GM19238 (cell line): ENCODE data around the gene IFIT1B.
A peak's percentile ranks its signal among the peaks of the same experiment; 100 is the strongest.
"Not testable (repeated sequence)": the region's sequence is repeated elsewhere in the genome, so short reads cannot be mapped to it uniquely, and the experiment has no call there.

ENCODE experiments used
- DNase-seq: peaks from one replicate; pipeline ENCODE4 v3.0.0; 2011; ENCODE audit warnings: low spot score; ENCODE audit not compliant: insufficient read length

IFIT1B gene

DNA sequence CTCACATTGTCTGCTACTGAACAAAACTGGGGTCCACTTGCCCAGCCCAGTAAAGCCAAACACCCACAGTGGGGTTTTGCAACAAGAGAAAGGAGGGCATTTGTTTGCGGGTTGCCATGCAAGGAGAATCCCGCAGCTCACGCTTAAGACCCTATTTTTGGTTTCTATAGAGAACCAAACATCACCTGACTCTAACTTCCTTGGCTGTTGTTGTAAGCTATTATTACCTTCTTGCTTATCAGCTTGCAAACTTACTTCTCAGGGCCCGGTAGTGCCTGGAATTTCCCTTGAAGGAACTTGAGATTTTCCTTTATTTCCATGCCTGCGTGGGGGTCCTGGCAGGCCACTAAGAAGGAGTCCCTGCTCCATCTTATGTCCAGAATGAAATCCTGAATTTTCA, 29.4 kb upstream of the IFIT1B start:
- no peak for DNase-seq

GRCh38 chr10:89348975-89349374, 28.9 kb upstream of the IFIT1B start:
- no peak for DNase-seq

DNA sequence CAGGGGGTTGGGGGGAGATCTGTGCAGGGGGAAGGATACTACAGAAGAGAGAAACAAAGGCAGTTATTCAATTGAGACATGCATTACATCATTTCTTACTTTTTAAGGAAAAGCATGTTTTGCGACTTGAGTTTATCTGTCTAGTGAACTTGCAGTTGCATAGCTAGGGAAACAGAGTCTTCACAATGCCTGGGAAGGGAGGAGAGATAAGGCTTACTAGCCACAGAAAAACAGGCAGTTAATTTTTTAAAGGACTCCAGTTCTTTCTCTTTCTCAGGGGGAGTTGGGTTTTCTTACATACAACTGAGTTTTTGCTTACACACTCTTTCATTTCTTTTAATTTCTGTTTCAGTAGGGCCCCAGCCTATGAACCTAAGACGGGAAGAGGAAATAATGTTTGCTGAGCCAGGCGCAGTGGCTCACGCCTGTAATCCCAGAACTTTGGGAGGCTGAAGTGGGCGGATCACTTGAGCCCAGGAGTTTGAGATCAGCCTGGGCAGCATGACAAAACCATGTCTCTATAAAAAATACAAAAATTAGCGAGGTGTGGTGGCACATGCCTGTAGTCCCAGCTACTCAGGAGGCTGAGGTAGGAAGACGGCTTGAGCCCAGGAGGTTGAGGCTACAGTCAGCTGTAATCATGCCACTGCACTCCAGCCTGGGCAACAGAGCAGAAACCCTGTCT, 27.1 kb upstream of the IFIT1B start:
- DNase-seq, result not testable (repeated sequence)

- peak; percentile 30 for DNase-seq
Measured at GRCh38 chr10:89351412-89351779, 26.5 kb upstream of the IFIT1B start.

DNA sequence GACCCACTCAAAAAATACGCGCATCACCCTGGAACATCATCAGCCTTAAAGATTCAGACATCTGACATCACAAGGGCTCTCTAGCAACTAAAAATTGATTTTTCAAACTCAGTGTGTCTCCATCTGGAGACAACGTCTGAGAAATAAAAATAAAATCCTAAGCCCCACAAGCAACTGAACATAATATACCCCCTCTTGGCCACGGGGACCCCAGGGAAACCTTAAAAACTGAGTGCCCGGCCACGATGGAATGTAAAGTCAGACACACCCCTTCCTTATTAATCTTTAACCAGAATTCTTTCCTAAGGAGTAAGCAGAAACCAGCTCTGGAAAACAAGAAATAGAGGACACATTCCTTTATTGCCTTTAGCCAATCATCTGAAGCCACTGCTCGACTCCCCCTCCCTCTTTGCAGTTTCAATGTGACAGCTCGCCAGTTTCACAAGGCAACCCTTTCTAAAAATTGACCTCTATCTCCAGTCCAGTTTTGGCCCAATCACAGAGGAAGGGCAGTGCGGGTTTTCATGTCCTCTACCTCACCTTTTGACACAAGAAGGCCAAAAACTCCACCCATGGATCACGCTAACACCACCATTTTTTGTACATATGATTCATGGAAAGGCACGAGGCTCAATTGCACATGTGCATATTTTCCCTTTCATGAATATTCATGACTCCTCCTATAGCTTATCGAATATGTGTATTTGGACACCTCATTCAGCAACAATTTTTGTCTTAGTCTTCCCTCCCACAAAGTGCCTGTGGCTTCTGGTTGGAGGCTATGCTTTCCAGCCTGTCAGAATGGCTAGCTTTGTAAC, 25.9 kb upstream of the IFIT1B start:
- no peak for DNase-seq

DNA sequence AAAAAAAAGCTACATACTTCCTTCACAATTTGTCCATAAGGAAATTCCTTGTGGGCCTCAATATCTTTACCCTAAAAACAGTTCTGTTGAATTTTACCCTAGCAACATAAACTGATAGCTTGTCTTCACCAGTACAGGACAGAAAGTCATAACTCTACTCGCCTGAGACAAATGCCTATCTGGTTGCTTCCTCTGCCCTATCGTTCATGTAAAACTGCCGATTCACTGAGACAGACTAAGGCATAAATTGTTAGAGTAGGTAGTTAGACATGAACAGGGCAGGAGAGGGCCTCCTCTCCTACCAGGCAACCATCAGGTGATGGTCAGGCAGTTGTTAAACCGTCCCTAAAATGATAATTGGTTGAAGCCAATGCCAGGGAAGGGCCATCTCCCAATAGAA, 25.1 kb upstream of the IFIT1B start:
- DNase-seq, result no peak

DNA sequence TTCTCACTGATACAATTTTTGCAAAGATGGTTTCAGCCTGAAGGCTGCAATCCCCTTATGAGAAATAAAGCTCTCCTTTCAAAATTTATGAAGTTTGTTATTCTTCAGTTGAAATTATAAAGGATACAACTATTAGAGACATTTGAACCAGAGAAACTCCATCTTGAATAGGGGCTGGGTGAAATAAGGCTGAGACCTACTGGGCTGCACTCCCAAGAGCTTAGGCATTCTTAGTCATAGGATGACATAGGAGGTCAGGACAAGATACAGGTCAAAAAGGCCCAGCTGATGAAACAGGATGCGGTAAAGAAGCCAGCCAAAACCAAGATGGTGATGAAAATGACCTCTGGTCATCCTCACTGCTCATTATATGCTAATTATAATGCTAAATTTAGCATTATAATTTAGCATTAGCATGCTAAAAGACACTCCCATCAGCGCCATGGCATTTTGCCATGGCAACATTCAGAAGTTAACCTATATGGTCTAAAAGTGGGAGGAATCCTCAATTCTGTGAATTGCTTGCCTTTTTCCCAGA, 22.4 kb upstream of the IFIT1B start:
- DNase-seq, result no peak

- no peak for DNase-seq
Measured at GRCh38 chr10:89357096-89357495, 20.8 kb upstream of the IFIT1B start.

DNA sequence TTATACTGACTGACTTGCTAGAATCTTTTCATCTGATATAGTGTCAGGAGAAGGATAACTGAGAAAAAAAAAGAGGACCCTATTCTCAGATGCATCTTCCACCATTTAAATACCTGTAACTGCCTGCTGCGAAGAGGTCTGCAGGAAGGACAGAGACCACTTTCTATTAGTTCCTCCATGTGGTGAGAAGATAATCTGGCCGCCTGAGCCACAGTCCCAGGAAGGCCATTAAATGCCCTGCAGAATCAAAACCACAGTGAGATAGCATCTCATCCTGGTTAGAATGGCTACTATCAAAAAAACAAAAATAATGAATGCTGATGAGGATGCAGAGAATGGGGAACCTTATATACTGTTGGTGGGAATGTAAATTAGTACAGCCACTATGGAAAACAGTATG, 19.9 kb upstream of the IFIT1B start:
- DNase-seq, result no peak

- no peak for DNase-seq
Measured at GRCh38 chr10:89360157-89360556, 17.7 kb upstream of the IFIT1B start.

DNA sequence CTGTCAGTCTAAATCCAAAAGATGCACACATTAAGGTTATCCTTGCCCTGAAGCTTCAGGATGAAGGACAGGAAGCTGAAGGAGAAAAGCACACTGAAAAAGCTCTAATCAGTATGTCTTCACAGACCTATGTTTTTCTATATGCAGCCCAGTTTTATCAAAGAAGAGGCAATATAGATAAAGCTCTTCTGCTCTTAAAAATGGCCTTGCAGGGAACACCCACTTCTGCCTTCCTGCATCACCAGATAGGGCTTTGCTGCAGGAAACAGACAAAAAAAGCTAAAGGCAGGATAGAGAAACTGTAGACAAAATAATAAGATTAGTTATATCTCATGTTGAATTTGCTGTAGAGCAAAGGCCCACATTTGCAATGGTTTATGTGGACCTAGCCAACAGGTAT, 14.9 kb upstream of the IFIT1B start:
- no peak for DNase-seq

- DNase-seq, result no peak
Measured at GRCh38 chr10:89363729-89364442, 14.0 kb upstream of the IFIT1B start.

GRCh38 chr10:89364531-89364930, 13.3 kb upstream of the IFIT1B start:
- no peak for DNase-seq

DNA sequence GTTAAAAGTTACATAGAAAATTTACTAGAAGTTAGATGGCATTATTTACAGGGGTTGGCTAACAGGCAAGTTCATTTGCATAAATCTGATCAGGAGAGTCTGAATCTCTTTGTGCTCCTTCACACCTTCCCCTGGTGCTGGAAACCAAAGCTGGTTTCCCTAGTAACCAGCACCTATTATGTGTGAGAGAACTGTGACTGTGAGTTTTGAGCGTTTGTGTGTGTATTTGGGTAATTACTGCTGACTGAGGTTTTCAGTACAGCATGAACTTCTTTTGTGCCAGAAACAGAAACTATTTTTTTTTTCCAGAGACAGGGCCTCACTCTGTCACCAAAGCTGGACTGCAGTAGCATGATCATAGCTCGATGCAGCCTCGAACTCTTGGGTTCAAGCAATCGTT, 10.3 kb upstream of the IFIT1B start:
- DNase-seq, result peak; percentile 39

DNA sequence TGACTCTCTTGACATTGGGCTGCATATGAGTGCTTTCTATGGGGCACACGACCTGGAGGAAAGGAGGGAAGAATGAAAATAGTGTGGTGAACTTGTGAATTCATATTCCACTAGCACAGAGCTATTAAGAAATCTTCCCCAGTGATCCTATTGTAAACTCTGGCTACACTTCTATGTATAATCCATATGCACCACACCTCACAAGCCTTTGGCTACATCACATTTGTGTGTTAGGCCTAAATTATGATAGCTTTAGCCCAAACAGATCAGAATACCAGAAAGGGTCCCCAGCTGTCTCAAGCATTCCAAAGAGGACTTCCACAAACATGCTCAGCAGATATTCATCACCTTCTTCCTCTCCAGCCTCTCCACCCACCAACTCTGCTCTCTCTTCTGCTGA, 9.7 kb upstream of the IFIT1B start:
- no peak for DNase-seq

DNA sequence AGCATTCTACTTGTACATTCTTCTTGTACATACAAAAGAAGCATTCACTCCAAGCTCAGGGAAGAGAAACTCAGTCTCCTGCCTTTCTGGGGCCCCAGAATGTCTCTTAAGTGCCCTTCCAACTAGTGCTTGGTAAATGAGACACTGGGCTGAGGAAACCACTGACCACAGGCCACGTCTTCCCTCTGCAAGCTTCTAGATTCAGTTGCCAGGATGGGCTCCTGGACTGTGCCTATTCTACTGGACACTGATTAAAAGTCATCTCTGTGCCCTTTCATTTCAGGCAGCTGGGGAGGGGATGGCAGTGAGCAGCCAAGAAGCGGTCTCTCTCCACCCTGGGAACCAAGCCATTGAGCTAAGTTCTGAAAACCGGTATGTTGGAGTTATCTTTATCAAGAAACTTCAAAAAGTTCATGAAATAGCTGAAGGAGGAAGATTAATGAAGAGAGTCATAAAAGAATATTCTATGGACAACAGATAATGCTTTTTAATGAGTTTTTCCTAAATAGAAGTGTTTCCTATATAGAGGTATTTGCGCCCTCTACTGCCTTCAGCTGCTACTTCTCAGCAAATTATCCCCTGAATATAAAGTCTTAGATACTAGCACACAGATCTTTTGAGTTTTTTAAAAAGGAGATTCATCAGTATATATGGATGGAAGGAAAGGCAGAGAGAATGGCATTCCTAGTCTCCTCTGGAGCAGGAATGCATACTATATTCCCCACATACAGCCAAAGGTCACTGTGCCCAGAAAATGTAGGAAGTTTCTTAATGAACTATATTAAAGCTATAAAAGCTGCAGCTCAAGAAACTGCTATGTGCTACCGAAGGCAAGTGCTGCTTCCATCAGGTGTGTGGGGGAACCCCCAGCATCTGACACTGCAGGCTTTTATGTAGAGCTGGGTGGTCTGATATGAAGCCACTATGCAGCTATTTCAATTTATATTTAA, 8.4 kb upstream of the IFIT1B start:
- no peak for DNase-seq

GRCh38 chr10:89371079-89371478, 6.8 kb upstream of the IFIT1B start:
- DNase-seq, result no peak

DNA sequence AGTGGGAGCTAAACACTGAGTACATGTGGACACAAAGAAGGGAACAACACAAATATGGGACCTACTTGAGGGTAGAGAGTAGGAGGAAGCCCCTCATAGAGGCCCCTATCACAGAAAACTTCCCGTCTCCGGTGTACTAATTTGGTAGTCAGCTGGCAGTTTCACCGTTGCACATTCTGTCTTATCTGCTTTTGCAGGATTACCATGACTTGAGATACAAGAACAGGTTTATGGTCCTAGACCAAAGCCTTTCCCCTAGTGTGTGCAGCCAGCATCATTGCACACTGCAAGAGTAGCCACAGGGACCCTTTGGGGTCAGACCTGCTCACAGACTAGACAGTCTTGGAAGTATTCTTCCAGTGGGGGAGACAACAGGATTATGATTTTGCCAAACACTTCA, 5.9 kb upstream of the IFIT1B start:
- no peak for DNase-seq

DNA sequence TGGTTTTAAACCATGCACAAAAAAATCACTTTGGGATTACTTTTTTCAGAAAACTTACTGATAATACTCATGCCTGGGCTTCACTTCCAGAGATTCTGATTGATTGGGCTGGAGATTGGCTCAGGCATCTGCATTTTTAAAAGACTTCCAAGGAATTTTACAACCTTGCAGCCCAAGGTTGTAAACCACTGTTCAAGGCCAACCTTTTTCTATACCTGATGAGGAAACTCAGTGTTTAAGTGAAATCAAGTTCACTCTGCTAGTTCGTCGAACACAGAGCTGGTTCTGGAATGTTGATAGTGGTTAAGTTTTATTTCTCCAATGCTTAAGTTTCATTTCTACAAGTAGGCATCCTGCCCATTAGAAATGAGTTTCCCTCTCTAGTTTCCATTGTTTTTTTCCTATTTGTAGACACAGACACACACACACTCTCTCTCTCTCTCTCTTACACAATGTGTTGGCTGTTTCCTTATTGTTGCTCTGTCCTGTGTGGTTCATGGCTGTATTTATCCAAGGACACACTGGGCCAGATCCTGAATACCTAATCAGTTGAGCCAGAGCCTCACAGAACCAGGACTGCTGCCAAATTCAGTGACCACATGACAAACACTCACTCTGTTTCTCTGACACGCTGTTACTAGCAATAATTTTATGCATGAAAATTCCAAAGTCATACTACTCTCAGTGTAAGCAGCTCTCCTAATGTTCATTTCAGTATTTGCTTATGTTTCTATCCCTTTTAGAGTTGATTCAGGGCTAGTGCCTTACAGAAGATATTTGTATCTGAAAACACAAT, 3.7 kb upstream of the IFIT1B start:
- no peak for DNase-seq

GRCh38 chr10:89374713-89375141, 3.1 kb upstream of the IFIT1B start:
- DNase-seq, result no peak
